Fibroblast of the aortic adventitia (primary cell): ENCODE data around the gene SMU1. TPM values are rescaled to one million over a fixed set of nuclear protein-coding genes. Genes with fewer than 3 reads are reported as not detected.

Experiments
- DNase-seq: peaks from one replicate; pipeline ENCODE4 v3.0.0-alpha.2; 2010; ENCODE audit warnings: low read depth
- H3K4me3 ChIP-seq: 2 replicates; pipeline ENCODE4 v1.5.1; 2011; ENCODE audit warnings: low read depth, mild to moderate bottlenecking, control low read depth, low read length, moderate library complexity
- total RNA-seq: library from RNA; depleted of rRNA; stranded (reverse); fragments of >200 nt; gene quantifications from 2 replicates; pipeline ENCODE4 v1.2.3, GENCODE V29; 2012; ENCODE audit warnings: low replicate concordance
- TF ChIP-seq, protein P1 (sequence below): IDR thresholded peaks from 2 replicates; pipeline ENCODE4 v1.5.1; 2011; ENCODE audit warnings: mild to moderate bottlenecking, low read length, control low read depth, inconsistent platforms; ENCODE audit not compliant: insufficient read depth

Gene SMU1
- 22.4 and 29.4 TPM in 2 replicates for total RNA-seq

DNA sequence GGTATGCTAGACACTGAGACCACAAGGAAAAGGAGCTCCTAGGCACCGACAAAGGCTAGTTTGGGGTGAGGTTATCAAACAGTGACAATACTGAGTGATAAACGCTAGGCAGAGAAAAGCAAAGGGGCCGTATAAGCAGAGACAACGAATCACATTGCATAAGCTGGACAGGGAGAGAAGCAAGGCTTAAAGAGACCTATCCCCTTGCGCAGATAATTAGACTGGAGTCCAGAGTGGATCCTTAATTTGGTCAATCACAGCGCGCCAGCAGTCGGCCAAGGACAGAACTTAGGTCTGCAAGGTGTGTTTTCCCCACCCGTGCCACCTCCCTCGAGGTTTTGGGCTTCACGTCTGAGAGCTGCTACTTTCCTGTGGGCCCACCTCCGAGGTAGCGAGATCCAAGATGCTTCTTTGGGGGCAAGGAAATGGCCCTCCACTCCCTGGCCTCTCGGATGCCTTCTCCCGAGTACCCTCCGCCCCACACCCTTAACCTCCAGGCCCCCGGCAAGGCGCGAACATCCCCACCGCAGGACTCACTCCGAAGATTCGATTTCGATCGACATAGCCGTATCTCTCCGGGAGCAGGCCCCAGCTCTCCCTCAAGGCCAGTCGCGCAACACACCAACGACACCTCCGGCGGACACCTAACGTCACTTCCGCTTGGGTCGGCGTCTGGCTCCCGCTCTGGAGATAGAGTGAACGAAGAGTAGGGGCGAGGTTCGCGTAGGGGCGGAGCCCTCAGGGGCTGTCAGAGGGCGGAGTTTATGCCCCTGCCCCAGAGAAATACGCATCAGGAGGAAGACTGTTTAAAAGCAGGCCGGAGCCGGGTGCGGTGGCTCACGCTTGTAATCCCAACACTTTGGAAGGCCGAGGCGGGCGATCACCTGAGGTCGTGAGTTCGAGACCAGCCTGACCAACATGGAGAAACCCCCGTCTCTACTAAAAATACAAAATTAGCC is at the start of gene SMU1:
SMU1 (minus strand) TSS at position 629 of the 959 bp plus-strand sequence; CDS start at position 563, 66 bp downstream.
- DNase-seq, result peak; percentile 97
- peak within 1 kb of the TSS; percentile 94 for H3K4me3 ChIP-seq
- TF ChIP-seq, protein P1, sequence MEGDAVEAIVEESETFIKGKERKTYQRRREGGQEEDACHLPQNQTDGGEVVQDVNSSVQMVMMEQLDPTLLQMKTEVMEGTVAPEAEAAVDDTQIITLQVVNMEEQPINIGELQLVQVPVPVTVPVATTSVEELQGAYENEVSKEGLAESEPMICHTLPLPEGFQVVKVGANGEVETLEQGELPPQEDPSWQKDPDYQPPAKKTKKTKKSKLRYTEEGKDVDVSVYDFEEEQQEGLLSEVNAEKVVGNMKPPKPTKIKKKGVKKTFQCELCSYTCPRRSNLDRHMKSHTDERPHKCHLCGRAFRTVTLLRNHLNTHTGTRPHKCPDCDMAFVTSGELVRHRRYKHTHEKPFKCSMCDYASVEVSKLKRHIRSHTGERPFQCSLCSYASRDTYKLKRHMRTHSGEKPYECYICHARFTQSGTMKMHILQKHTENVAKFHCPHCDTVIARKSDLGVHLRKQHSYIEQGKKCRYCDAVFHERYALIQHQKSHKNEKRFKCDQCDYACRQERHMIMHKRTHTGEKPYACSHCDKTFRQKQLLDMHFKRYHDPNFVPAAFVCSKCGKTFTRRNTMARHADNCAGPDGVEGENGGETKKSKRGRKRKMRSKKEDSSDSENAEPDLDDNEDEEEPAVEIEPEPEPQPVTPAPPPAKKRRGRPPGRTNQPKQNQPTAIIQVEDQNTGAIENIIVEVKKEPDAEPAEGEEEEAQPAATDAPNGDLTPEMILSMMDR, result no peak

DNA sequence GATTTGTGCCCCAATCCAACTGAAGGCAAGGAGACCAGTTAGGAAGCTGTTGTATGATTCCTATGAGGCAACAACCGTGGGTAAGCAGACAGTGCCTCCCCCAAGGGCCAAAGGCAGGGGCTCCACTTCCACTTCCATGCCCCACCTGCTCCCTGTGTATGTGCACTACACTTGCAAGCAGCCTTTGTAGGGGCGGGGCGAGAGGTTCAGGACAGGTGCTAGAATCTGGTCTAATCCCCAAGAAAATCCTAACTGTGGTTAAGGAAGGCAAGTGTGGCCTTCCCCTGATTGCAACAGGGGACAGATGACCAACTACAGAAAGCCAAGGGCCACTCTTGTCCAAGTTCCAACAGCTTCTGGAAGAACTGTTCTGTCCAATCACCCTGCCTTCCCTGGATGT is 49.0 kb upstream of the SMU1 start:
- DNase-seq, result no peak
- no peak overlapping the region for H3K4me3 ChIP-seq
- TF ChIP-seq, protein P1, result no peak

DNA sequence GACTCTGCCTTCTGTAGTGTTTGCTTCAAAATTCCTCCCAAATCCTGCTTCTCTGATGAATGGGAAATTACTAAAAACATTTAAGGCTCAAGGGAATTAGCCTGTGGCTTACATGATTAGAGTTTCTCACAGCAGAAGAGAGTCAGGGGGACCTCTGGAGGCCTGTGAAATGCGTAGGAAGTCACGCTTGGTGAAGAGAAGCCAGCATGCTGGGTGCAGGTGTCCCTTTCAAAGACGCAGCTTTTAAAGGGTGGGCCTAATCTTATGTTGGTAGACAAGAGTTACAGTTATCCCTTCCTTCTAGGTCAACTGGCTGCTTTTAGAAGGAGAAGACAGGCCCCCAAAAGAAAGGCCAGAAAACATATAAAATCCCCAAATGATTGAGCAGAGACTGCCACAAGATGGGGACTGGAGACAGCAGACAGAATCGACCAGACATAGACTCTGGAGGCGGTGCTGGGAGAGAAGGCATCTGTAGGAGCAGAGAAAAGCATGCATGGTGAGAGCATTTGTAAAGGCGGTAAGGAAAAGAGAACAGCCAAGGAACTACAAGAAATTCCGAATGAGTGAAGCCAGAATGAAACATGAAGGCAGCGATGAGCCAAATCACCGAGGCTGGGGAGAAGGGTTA is 48.4 kb upstream of the SMU1 start:
- no peak overlapping the region for H3K4me3 ChIP-seq
- TF ChIP-seq, protein P1, result no peak
- no peak for DNase-seq

DNA sequence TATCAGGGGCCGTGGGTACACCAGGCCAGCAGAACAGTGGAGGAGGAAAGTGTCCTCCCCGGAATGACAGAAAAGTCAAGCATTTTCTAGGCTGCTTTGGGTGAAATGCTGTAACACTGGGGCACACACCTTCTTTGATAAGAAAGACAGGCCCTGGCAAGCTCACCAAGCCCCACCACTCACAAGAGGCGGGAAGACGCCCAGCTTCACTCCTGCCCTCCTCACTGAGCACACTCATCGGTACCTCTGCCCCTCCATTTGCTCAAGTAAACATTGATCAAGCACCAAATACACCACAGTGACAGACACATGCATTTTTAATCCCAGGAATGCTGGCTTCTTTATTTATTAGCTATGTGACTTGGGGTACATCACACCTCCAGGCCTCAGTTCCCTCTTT is 47.6 kb upstream of the SMU1 start:
- TF ChIP-seq, protein P1, result no peak
- no peak overlapping the region for H3K4me3 ChIP-seq
- no peak for DNase-seq

DNA sequence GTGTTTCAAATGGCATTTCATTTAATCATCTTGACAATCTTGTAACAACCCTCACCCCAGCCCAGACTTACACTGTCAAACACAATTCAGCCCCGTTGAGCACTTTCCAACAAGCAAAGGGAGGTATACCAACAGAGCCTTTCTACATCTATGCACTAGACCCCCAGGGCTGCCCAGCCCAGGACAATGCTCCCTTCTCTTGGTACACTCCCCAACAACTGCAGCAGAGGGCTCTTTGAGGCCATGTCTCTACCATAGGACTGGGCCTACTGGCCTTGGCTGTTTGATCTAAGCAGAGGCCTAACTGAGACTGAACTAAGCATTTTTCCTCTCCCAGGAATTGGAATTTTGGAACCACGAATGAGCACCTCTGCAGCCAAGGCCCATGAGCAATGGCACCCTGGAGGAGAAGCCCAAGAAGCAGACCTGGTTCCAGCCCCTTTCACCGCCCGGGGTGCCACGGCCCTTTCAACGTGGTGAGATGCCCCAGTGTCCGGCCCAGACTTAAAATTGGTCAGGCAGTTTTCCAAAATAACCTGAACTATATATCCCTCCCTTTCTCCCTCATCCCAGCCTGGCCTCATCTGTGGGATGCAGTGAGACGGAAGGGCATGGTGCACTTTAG is 47.0 kb upstream of the SMU1 start:
- no peak overlapping the region for H3K4me3 ChIP-seq
- TF ChIP-seq, protein P1, result no peak
- no peak for DNase-seq

DNA sequence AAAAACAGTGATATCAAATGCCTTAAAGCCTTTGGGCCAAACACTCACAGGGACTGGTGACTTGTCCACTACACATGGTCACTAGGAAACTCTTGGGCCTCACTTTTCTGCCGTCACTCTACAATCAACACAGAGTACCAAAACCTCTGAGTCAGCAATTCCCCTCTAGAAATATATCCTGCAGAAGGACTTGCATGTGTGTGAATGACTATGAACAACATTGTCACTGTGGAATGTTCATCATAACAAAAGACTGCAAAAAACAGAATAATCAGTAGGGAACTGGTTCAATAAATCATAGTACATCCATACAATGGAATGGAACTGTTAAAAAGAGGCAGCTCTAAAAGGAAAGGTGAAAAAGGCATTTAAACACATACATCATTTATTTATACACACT is 44.1 kb upstream of the SMU1 start:
- no peak overlapping the region for H3K4me3 ChIP-seq
- TF ChIP-seq, protein P1, result no peak
- DNase-seq, result no peak
